Left lung (tissue), 10 donors: ENCODE results near the gene ERO1B. TPM values are rescaled to one million over a fixed set of nuclear protein-coding genes. Genes with fewer than 3 reads are reported as not detected.

ENCODE experiments used
- ATAC-seq: fragments of 200-7000 bp; cut with Tn5 transposase; one replicate; pipeline ENCODE4 v1.9.1; 2020; ENCODE audit warnings: moderate library complexity
- DNase-seq, 4 donors: peaks; one replicate each; pipeline ENCODE4 v3.0.0-alpha.2; 2013 to 2020
- H3K27ac ChIP-seq, 2 donors: fragments of 200-600 bp; sonication (generic) in 1 of 2; one replicate each; pipeline versions ENCODE4 v1.5.0 to v1.8.0; 2020 to 2021
- H3K27me3 ChIP-seq, 2 donors: fragments of 200-600 bp; sonication (generic) in 1 of 2; one replicate each; pipeline versions ENCODE4 v1.5.0 to v1.8.0; 2020 to 2021
- H3K36me3 ChIP-seq, 2 donors: fragments of 200-600 bp; sonication (generic) in 1 of 2; one replicate each; pipeline versions ENCODE4 v1.5.0 to v1.8.0; 2020 to 2021
- H3K4me1 ChIP-seq, 2 donors: fragments of 200-600 bp; one replicate each; pipeline ENCODE4 v1.8.0; 2021
- H3K4me3 ChIP-seq, 2 donors: fragments of 200-600 bp; sonication (generic) in 1 of 2; one replicate each; pipeline versions ENCODE4 v1.5.0 to v1.8.0; 2020 to 2021; ENCODE audit warnings: mild to moderate bottlenecking in 1 of 2
- H3K9me3 ChIP-seq, 2 donors: fragments of 200-600 bp; sonication (generic) in 1 of 2; one replicate each; pipeline versions ENCODE4 v1.5.0 to v1.8.0; 2020 to 2021
- intact Hi-C, 2 donors: fragments of 100-400 bp; cut with DNase I; formaldehyde crosslinking; loops; one replicate each; pipeline versions ENCODE4 v1.11.2 to v1.14.2; 2022
- polyA plus RNA-seq, 6 donors: library from polyadenylated mRNA; unstranded; fragments of 120-200 nt; gene quantifications; one replicate each; pipeline ENCODE4 v1.2.1, GENCODE V29; 2013; ENCODE audit not compliant: insufficient read length in 6 of 6
- total RNA-seq, 2 donors: library from RNA; stranded (reverse); fragmentation: NEBNext Ultra II Directional; extraction: Animal tissue kit (Norgen Biotek cat#: 25700); gene quantifications; one replicate each; pipeline ENCODE4 v1.2.1, GENCODE V29; 2021
- TF ChIP-seq, protein P1 (sequence below), 2 donors: fragments of 200-600 bp; sonication (generic) in 1 of 2; IDR thresholded peaks; one replicate each; pipeline versions ENCODE4 v1.5.0 to v1.8.0; 2021; ENCODE audit warnings: antibody characterized with exemption in 2 of 2
- donor health status: DM: no; HTN: yes; CAD: no.
- donor health status: DM: no; HTN: no; CAD: no.

The ERO1B gene
- total and polyA plus RNA-seq, 8 donors: 5.8 to 11.1 (median 9.5) TPM

GRCh38 chr1:236185687-236186086 is 96.1 kb downstream of the ERO1B start:
- Histone ChIP-seq H3K36me3 (peaks cover 0 to 23% of the 10 kb centered on the region in 2 donors), H3K4me1 (no peaks in the 10 kb centered on the region), H3K9me3 (peaks cover 0 to 10% of the 10 kb centered on the region in 2 donors), H3K27me3 (no peaks in the 10 kb centered on the region), H3K4me3 (no peak overlapping the region), H3K27ac (no peak overlapping the region)
- ATAC-seq (no peak), DNase-seq (no peak)
- intact Hi-C loops: no loop called here
- TF ChIP-seq, protein P1, sequence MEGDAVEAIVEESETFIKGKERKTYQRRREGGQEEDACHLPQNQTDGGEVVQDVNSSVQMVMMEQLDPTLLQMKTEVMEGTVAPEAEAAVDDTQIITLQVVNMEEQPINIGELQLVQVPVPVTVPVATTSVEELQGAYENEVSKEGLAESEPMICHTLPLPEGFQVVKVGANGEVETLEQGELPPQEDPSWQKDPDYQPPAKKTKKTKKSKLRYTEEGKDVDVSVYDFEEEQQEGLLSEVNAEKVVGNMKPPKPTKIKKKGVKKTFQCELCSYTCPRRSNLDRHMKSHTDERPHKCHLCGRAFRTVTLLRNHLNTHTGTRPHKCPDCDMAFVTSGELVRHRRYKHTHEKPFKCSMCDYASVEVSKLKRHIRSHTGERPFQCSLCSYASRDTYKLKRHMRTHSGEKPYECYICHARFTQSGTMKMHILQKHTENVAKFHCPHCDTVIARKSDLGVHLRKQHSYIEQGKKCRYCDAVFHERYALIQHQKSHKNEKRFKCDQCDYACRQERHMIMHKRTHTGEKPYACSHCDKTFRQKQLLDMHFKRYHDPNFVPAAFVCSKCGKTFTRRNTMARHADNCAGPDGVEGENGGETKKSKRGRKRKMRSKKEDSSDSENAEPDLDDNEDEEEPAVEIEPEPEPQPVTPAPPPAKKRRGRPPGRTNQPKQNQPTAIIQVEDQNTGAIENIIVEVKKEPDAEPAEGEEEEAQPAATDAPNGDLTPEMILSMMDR (IDR thresholded peaks at IDR 0.05): no peak

DNA sequence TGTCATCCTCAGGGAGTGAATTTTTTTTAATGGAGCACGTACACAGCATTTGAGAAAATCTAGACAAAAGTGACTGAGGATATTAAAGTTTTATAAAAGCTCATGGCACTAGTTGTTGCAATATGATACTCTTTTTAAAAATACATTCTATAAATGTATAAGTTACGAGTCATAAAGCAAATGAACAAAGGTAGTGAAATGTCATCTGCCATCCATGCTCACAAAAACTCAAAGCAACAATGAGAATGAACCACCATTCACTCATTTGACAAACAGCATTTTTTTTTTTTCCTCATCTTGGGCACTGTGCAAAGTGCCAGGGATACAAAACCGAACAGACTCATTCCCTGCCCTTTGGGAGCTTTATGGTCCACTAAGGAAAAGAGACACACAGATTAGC is 100.7 kb downstream of the ERO1B start:
- H3K36me3 ChIP-seq: peaks cover 0 to 31% of the 10 kb centered on the region in 2 donors

GRCh38 chr1:236179634-236180033 is 102.1 kb downstream of the ERO1B start:
- Histone ChIP-seq H3K4me3 (no peak overlapping the region), H3K4me1 (no peaks in the 10 kb centered on the region), H3K9me3 (no peaks in the 10 kb centered on the region), H3K27me3 (no peaks in the 10 kb centered on the region), H3K27ac (no peak overlapping the region), H3K36me3 (peaks cover 0 to 28% of the 10 kb centered on the region in 2 donors)
- TF ChIP-seq, protein P1 (IDR thresholded peaks at IDR 0.05): no peak
- intact Hi-C loops: no loop called here
- DNase-seq: no peak
- no peak for ATAC-seq

More for the DNA sequence above, 100.7 kb downstream of the ERO1B start:
- ATAC-seq (no peak), DNase-seq (no peak)
- H3K9me3 ChIP-seq: no peaks in the 10 kb centered on the region
- TF ChIP-seq, protein P1 (IDR thresholded peaks at IDR 0.05): no peak
- H3K27me3 ChIP-seq: no peaks in the 10 kb centered on the region
- no peak overlapping the region for H3K27ac ChIP-seq
- no peaks in the 10 kb centered on the region for H3K4me1 ChIP-seq
- no peak overlapping the region for H3K4me3 ChIP-seq
- intact Hi-C loops: no loop called here

- Histone ChIP-seq H3K4me1 (no peaks in the 10 kb centered on the region), H3K36me3 (peaks cover 0 to 24% of the 10 kb centered on the region in 2 donors), H3K4me3 (no peak overlapping the region), H3K9me3 (no peaks in the 10 kb centered on the region), H3K27me3 (no peaks in the 10 kb centered on the region), H3K27ac (no peak overlapping the region)
- intact Hi-C loops: no loop called here
- ATAC-seq (no peak), DNase-seq (peak in 2 of 4 donors; percentile 7 to 35)
- TF ChIP-seq, protein P1 (IDR thresholded peaks at IDR 0.05): no peak
Measured at GRCh38 chr1:236176337-236177336, 105.1 kb downstream of the ERO1B start.

DNA sequence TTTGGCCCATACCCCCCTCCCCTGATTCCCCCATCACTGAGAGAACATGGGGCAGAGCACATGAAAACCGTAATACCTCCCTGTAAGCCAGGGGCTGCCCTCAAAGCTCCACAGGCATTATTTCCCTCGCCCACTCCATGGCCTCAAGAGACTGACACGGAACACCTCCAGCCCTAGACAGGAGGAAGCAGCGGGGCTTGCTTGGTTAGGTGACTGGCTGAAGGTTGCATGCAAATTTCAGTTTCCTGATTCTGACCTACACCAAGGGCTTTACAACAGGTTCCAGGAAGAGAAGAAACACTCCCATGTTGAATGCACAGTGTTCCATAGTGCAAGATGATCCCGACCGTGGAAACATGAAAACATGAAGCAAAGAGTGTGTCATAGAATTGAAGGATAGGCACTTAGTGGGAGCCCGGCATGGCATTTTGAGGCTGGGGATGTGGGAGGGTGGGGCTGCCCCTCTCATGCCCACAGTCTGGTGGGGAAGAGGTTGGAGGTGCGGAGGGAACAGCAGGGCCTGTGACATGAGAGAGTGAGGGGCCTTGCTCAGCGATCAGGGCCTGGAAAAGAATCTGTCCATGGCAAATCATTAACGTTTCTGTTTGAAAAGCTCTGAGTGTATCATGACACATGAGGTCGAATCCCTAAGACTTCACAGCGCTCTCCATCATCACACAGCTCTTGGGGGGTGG is 106.0 kb downstream of the ERO1B start:
- ATAC-seq (no peak), DNase-seq (no peak)
- Histone ChIP-seq H3K36me3 (peaks cover 0 to 24% of the 10 kb centered on the region in 2 donors), H3K4me1 (no peaks in the 10 kb centered on the region), H3K4me3 (no peak overlapping the region), H3K27ac (no peak overlapping the region), H3K9me3 (no peaks in the 10 kb centered on the region), H3K27me3 (no peaks in the 10 kb centered on the region)
- intact Hi-C loops: no loop called here
- TF ChIP-seq, protein P1 (IDR thresholded peaks at IDR 0.05): no peak
